GM19351 (cell line): ENCODE results near the gene OR6P1.

Experiments
- ATAC-seq: cut with Tn5 transposase; IDR thresholded peaks from one replicate; pipeline ENCODE4 v1.9.1; 2021; ENCODE audit warnings: mild to moderate bottlenecking, moderate library complexity; ENCODE audit not compliant: unreplicated experiment

Gene OR6P1

DNA sequence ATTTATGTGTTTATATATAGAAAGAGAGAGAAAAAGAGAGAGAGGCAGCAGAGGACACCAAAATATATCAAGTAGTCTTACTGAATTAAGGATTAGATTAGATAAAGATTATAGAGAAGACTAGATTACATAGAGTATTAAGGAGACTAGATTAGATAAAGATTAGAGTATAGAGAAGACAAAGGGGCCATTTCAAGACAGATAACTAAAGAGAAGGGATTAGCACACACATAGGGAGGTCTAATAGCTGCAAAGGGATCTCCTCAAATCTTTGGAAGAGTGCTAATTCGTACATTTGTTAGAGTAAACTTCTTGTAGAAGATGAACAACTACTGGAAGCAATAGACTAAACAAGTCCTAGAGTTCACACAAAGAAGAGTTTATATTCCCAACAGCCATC is 50.4 kb downstream of the OR6P1 start:
- no peak for ATAC-seq

DNA sequence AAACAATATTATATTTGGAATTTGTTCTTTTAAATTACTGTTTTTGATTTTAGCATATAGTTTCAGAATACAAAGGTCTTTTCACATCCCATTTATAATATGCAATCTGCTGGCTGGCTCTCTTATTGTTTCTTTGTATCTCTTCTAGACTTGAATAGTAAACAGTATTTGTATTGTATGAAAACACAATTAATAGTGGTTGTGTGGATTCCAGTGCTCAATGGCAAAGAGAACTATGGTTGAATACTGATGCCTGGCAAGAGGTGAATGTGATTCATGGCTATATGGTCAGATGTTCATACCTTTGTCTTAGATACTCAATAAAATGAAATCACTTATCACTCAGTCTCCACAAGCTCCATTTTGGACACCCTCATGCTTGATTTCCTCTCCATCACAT is 53.4 kb downstream of the OR6P1 start:
- ATAC-seq = no peak
